Inferior parietal cortex (tissue), 1 donor: ENCODE data around the gene PRXL2C.
A peak's percentile ranks its signal among the peaks of the same experiment; 100 is the strongest.

Experiments
- DNase-seq: peaks from one replicate; pipeline ENCODE4 v3.0.0-alpha.2; 2016; ENCODE audit errors: extremely low spot score

The PRXL2C gene

DNA sequence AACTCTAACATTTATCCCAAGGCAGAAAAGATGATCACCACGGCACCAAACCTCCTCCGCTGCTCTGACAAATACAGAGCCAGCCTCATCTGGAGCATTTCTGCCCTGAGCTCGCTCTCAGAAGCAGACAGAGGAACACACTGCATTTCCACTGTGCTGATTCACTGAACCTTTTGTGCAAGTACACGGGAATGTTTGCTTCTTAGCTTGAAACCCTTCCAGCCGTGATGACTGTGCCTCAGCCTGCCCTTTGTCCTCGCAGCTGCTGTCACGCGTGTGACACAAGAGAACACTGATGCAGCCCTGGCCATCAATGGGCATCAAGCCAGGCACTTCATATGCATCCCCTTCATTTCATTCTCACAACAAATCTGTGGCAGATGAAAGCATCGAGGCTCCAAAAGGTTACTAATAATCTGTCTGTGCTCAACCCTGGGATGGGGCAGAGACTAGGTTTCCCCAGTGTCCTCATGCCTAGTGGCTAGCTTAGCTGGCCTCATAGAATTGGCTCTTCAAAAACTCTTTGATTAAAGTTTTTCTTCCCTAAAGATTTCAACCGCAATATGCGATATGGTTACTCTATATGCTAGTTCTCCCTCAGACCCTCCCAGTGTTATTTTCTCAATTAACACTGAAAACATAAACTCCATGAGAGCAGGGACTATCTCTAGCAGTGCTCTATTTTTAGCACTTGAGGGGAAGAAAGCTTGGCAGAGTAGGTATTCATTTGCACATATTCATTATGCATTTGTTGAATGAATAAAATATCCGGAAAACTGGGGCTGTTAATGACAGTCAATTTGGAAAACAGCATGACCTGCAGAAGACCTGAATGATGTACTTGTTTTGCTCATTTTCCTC is 42.8 kb downstream of the PRXL2C start:
- DNase-seq = peak; percentile 93

DNA sequence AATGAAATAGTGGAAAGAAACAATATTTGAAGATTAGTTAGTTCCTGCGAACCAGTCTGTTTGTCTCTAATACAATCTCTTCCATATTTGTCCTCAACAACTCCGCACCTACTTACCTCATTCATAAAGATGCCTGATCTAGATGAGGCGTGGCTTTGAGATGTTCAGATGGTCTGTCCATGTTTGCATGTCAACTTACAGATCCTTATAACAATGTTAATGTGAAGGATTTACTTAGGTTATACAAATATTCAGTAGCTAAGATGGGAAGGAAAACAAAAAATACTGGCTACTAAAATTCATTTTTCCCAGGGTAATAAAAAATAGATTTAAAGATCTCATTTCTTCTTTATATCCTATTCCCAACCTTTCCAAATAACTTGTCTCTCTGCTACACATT is 43.8 kb downstream of the PRXL2C start:
- no peak for DNase-seq

DNA sequence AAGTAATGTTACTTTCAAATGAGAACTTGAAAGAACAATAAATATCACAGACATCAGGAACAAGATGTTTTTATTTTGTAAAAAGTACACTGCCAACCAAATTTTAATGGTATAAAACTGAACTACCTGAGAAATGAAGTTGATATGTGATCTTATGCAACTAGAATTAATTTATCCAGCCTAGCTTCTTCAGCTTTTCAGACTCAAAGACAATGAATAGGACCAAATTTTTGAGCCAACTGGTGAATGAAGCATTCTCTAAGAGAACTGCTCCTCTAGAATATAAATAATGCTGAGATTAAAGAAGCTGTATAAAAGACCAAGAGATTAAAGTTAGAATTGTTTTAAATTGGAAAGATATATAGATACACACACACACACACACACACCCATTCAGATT is 45.4 kb downstream of the PRXL2C start:
- no peak for DNase-seq

DNA sequence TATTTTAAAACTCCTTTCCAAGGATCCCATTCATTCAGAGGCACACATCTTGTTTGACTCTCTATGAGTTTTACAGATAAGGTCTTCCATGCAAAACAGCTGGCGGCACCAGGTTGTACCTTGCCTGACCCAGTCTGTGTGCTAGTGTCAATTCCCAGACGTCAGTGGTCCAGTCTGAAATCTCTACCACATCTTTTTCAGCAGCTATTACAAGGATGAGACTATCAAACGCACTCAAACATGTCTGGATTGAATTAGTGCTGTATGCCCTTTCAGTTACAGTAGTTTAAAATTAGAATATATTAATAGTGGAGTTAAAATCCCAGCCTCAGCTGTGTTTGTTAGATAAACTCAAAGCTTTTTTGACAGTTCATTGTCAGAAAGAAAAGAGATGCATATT is 47.1 kb downstream of the PRXL2C start:
- DNase-seq = no peak

DNA sequence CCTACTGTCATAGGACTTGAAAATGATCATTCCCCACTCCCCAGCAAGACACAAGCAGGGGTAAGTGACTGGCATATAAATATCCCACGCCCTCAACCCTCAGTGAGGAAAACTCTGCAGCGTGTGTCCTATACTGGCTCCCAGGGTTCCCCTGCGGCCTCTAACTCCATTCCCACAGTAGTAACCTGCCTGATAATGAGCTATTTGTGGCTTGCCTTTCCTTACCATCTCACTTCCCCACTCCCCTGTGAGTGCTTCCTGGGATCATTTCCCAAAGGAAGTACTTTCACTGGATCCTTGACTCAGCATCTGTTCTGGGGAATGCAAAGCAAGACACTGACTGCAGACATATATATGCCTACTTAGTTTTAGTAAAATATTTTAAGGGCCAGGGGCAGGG is 49.8 kb downstream of the PRXL2C start:
- no peak for DNase-seq

DNA sequence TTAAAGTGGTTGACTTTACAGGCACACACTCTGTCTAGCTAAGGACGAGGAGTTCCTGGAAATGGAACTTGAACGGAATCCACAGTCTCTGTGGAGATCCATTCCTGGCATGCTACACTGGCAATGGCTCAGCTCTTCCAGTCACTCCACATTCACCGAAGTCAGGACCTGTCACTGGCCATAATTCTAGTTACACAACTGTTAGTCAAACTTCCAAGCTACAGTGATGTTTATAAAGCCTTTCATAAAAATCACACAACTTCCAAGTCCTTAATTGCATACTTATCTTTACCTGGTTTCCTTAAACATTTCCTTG is 51.2 kb downstream of the PRXL2C start:
- DNase-seq = no peak

DNA sequence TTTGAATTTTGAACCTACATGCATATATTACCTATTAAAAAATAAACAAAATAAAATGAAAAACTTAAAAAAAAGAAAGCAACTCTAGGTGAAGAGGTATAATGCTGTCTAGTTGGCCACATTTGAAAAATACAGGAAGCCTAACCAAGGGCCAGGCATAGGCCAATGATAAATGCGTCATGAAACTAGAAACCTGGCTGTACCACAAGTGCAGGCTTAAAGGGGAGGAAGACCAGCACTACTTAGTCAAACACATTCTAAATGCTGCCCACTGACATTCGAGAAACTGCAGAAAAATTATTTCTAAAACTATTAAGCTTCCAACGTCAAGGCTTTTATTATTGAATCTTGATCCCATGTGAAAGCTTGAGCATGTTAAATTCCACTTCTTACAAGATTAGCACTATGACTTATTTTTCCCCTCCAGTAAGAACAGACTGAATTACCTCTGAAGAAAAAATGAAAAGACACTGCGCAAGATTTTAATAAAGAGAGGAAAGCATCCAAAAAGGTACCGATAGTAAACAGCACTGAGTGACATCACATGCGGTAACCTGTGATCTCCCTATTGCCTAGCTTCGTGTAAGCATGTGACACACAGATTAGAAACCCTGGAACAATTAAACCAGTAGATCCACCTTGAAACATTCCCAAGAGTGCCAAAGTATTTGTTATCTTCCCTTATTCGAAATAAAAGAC is 51.7 kb downstream of the PRXL2C start:
- no peak for DNase-seq

DNA sequence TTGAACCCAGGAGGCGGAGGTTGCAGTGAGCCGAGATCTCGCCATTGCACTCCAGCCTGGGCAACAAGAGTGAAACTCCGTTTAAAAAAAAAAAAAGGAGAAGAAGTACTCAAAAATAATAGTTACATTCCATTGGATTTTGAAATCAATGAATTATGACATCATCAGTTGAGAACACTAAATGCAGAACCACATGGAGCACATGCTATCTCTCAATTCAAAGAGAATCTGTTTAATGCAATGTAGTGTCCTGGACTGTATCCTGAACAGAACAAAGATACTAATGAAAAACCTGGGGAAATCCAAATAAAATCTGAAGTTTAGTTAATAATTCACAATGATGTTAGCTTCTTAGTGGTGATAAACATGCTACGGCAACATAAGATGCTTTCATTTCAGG is 55.8 kb downstream of the PRXL2C start:
- DNase-seq = no peak

DNA sequence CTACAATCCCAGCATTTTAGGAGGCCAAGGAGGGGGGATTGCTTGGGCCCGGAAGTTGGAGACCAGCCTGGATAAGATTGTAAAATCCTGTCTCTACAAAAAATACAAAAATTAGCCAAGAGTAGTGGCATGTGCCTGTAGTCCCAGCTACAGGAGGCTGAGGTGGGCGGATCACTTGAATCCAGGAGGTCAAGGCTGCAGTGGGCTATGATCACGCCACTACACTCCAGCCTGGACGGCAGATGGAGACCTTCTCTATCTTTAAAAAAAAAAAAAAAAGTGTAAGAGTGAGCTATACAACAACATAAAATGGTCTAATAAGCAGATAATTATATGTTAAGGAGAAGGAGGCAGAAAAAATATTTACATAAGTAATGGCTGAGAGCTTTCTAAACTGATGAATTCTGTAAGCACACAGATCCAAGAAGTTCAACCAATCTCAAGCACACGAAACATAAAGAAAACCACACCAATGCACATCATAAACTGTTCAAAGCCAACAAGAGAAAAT is 58.5 kb downstream of the PRXL2C start:
- DNase-seq = no peak
